ENCODE results near the gene WHRN.

The WHRN gene

DNA sequence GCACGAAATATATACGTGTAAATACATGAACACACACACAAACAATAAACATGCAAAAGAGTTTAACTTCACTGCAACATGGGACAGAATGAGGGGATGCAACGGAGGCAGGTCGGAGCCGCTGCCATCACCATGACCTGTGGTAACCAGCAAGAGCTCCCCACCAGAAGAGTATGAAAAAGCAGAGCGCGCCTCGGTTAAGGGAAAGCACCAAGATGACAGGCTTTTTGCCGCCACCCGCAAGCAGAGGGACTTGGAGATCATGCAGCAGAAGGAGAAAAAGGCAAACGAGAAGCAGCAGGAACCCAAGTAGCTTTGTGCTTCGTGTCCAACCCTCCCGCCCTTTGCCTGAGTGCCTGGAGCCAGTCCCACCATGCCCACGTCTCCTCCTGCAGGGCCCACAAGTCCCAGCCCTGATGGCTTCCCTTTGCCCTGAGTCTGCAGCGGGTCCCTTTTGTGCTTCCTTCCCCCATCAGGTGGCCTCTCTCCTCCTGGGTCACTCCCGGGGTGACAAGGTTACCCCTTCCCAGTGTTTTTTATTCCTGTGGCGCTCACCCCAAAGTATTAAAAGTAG, 13.8 kb downstream of the WHRN start:
- no peak for DNase-seq (ENCODE audit: low read depth)

- no peak for DNase-seq (ENCODE audit: low read depth)
Observed at GRCh38 chr9:114489928-114490327, 15.3 kb downstream of the WHRN start.

- no peak for DNase-seq (ENCODE audit: low read depth)
Observed at GRCh38 chr9:114488398-114489129, 16.7 kb downstream of the WHRN start.

- DNase-seq (ENCODE audit: low read depth): no peak
Observed at GRCh38 chr9:114487607-114488300, 17.5 kb downstream of the WHRN start.

GRCh38 chr9:114486205-114486963, 18.9 kb downstream of the WHRN start:
- no peak for DNase-seq (ENCODE audit: low read depth)

DNA sequence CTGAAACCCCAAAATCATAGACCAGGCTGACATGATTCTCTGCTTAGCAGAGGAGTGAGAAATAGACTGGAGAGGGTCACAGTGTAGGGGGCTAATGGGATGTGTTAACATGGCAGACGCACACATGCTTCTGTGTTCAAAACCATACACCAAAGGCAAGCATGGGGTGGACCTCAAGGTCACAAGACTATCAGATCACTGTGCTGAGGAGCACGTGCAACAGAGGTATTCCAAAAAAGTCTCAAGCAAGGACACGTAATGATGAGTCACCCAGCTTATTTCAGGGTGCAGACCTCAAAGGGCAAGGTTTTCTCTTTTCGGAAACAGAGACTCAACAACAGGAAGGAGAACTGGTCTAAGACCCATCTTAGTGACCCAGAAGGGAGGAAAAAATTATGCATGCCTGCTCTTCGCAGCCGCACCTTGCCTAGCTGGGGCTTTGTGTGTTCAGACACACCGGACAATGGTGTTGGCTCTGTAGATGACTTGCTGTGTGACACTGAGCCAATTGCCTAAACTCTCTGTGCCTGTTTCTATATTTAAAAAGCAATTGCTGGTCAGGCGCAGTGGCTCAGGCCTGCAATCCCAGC, 20.3 kb downstream of the WHRN start:
- DNase-seq (ENCODE audit: low read depth): peak; percentile 37

- DNase-seq (ENCODE audit: low read depth): no peak
Observed at GRCh38 chr9:114484215-114484853, 20.9 kb downstream of the WHRN start.

DNA sequence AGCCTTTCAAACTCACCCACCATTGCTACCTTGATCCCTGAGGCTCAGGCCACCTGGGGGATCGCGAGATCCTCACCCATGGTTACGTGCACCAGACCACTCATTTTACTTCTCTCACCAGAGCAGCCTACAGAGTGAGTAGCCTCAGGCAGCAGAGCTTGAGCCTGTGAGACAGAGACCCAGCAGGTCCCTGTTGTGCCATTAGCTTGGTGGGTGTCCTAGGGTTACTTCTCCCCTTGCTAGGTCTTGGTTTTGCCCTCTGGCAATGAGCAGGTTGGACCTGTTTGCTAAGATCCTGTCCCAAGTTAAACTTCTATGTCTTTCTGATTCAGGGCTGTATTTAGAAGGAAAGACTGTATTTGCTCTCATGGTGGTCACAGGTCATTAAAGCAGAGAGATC, 21.8 kb downstream of the WHRN start:
- DNase-seq (ENCODE audit: low read depth): no peak

DNA sequence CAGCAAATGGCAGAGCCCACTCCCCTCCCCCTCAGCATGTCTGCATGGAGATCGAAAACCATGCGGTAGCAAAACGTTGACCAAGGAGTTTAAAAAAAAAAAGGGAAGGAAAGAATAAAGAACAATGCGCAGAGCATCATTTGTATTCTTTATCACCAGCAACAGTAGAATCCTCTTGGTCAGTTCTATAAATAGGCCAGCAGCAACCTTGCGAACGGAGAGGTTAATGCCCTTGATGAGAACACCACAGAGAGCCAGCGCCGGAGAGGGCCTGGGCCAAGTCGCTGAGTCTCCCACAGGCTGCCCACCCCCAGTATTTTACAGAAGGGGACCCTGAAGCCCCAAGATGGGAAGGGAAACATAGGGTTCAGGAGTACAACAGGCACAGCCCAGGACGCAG, 22.7 kb downstream of the WHRN start:
- no peak for DNase-seq (ENCODE audit: low read depth)

GRCh38 chr9:114481789-114482188, 23.5 kb downstream of the WHRN start:
- DNase-seq (ENCODE audit: low read depth): no peak

DNA sequence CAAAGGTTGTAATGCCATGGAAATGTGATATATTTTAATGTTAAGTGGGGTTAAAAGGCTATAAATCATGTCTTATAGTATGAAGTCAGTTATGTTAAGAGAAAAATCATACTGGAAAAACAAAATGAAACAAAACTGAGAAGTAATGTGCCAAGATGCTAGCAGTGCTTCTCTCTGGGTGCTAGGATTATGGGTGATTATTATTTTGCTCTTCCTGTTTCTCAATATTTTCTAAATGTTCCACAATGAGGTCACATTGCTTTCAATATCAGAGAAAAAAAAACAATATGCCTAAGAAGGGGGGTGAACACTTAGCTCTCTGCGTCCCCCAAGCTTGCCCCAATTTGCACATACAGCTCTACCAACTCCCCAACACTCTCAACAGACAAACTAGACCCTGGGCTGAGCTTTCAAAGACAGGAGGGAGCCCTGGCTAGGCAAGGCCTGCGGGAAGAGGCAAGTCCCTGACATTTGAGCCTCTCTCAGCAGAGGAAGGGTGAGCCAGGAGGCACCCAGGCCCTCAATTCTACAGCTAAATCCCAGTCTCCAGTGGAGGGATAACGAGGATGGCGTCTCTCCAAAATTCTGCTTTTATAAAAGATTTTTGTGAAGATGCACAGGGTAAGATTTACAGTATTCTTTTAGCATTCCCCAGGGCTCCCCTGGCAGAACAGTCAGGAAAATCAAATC, 24.4 kb downstream of the WHRN start:
- no peak for DNase-seq (ENCODE audit: low read depth)

DNA sequence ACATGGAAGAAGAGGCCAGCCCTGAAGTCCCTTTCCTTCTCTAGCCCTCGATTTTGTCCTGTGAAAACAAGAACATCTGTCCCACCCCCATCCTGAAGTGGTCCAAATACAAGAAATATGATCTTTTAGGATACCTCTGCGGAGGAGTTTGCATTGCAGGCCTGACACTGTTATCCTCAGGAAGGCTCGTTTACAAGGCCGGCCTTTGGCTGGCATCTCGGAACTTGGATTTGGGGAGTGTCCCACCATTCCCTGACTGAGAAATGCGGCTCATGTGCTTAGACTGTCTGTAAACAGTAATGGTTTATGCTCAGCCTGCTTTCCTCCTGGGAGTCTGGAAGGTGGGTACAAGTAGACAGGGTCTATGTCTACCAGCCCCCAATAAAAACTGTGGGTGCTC, 26.4 kb downstream of the WHRN start:
- no peak for DNase-seq (ENCODE audit: low read depth)

- no peak for DNase-seq (ENCODE audit: low read depth)
Observed at GRCh38 chr9:114478459-114478858, 26.8 kb downstream of the WHRN start.

DNA sequence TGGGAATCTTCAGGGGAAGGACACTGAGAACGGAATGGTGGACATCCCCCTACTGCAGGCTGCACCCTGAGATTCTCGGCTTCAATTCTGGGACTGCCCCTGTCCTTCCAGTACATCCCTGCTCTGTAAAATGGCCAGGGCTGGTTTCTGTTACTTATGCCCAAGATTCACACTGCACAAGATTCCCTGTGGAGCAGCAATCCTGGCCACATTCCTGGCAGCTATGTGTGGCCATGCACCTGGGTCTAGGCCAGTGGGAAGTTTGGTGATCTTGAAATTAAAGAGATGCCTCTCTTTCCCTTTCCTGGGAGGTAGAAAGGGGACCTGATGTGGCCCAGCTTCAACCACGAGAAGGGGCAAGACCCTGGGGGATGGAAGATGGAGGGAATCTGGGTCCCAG, 27.6 kb downstream of the WHRN start:
- no peak for DNase-seq (ENCODE audit: low read depth)

- no peak for DNase-seq (ENCODE audit: low read depth)
Observed at GRCh38 chr9:114476891-114477469, 28.3 kb downstream of the WHRN start.

- DNase-seq (ENCODE audit: low read depth): no peak
Observed at GRCh38 chr9:114475412-114476135, 29.7 kb downstream of the WHRN start.

GRCh38 chr9:114474425-114474824, 30.8 kb downstream of the WHRN start:
- DNase-seq (ENCODE audit: low read depth): no peak

- DNase-seq (ENCODE audit: low read depth): no peak
Observed at GRCh38 chr9:114473447-114473801, 31.8 kb downstream of the WHRN start.

GRCh38 chr9:114472765-114473446, 32.4 kb downstream of the WHRN start:
- DNase-seq (ENCODE audit: low read depth): no peak

GRCh38 chr9:114471157-114471556, 34.1 kb downstream of the WHRN start:
- DNase-seq (ENCODE audit: low read depth): no peak

Data from non-pigmented ciliary epithelial cell (primary cell).